ENCODE data around the gene GRIA4. TPM values are rescaled to one million over a fixed set of nuclear protein-coding genes. Genes with fewer than 3 reads are reported as not detected.
A peak's percentile ranks its signal among the peaks of the same experiment; 100 is the strongest.

GRIA4 gene
- total and polyA plus RNA-seq, 4 donors: not detected

- no peak overlapping the region for H3K9ac ChIP-seq (ENCODE audit: low read depth in 1 of 2, low read length in 2 of 2)
- no peaks in the 10 kb centered on the region for H3K27me3 ChIP-seq (ENCODE audit: control insufficient read depth in 4 of 4, insufficient read depth in 4 of 4, low read length in 3 of 4)
- H3K4me1 ChIP-seq (ENCODE audit: control insufficient read depth in 4 of 4, insufficient read depth in 4 of 4, low read length in 3 of 4): peaks cover 0 to 1% (median 0%) of the 10 kb centered on the region in 4 donors
- H3K36me3 ChIP-seq (ENCODE audit: control insufficient read depth in 4 of 4, insufficient read depth in 3 of 4, low read depth in 1 of 4, low read length in 3 of 4): peaks cover 3 to 16% (median 9%) of the 10 kb centered on the region in 4 donors
- no peaks in the 10 kb centered on the region for H3K9me3 ChIP-seq (ENCODE audit: control insufficient read depth in 4 of 4, low read length in 3 of 4)
- no peak for TF ChIP-seq RXRA (IDR thresholded peaks at IDR 0.05)
- TF ChIP-seq GABPA (IDR thresholded peaks at IDR 0.05 in 1 of 2, conservative IDR thresholded peaks at IDR 0.05 in 1 of 2): no peak
- TF ChIP-seq NR2F2 (IDR thresholded peaks at IDR 0.05): no peak
- TF ChIP-seq YY1 (IDR thresholded peaks at IDR 0.05): no peak
- TF ChIP-seq CTCF (IDR thresholded peaks at IDR 0.05; ENCODE audit: low read depth, low read length, missing input control): no peak
- TF ChIP-seq SP1 (IDR thresholded peaks at IDR 0.05): no peak
- TF ChIP-seq FOXA2 (IDR thresholded peaks at IDR 0.05): no peak
- TF ChIP-seq HNF4A (conservative IDR thresholded peaks at IDR 0.05): peak in 1 of 2 donors; percentile 11
- DNase-seq (ENCODE audit: low spot score): no peak
- 46% methylated on average over 2 of the region's 2 CpGs for WGBS
- no peak overlapping the region for H3K4me3 ChIP-seq (ENCODE audit: low read depth in 1 of 3, low read length in 3 of 3)
- H3K27ac ChIP-seq (ENCODE audit: low read depth in 1 of 2, low read length in 2 of 2): no peak overlapping the region
Observed at GRCh38 chr11:106014035-106014434, 404.2 kb downstream of the GRIA4 start.

GRCh38 chr11:106014620-106015019 is 404.7 kb downstream of the GRIA4 start:
- peaks cover 0 to 1% (median 0%) of the 10 kb centered on the region in 4 donors for H3K4me1 ChIP-seq (ENCODE audit: control insufficient read depth in 4 of 4, insufficient read depth in 4 of 4, low read length in 3 of 4)
- TF ChIP-seq EGR1 (IDR thresholded peaks at IDR 0.05; ENCODE audit: low read depth in 2 of 2) (no peak), SP1 (IDR thresholded peaks at IDR 0.05) (no peak), REST (IDR thresholded peaks at IDR 0.05) (no peak), FOXA2 (IDR thresholded peaks at IDR 0.05) (no peak), HNF4G (IDR thresholded peaks at IDR 0.05) (no peak)
- 90% methylated on average over 2 of the region's 2 CpGs for WGBS

GRCh38 chr11:106015066-106015465 is 405.2 kb downstream of the GRIA4 start:
- TF ChIP-seq TAF1 (conservative IDR thresholded peaks at IDR 0.05): no peak
- TF ChIP-seq ZBTB33 (IDR thresholded peaks at IDR 0.05): no peak
- TF ChIP-seq FOXA1 (IDR thresholded peaks at IDR 0.05): no peak
- TF ChIP-seq ATF3 (IDR thresholded peaks at IDR 0.05): no peak
- TF ChIP-seq MAX (IDR thresholded peaks at IDR 0.05): no peak
- no peak for TF ChIP-seq SP1 (IDR thresholded peaks at IDR 0.05)
- no peak for TF ChIP-seq RXRA (IDR thresholded peaks at IDR 0.05)
- TF ChIP-seq HNF4A (conservative IDR thresholded peaks at IDR 0.05): no peak
- no peak for TF ChIP-seq FOXA2 (IDR thresholded peaks at IDR 0.05)
- no peak for TF ChIP-seq REST (IDR thresholded peaks at IDR 0.05)
- TF ChIP-seq JUND (IDR thresholded peaks at IDR 0.05): no peak
- H3K27me3 ChIP-seq (ENCODE audit: control insufficient read depth in 4 of 4, insufficient read depth in 4 of 4, low read length in 3 of 4): no peaks in the 10 kb centered on the region
- peaks cover 0 to 1% (median 0%) of the 10 kb centered on the region in 4 donors for H3K4me1 ChIP-seq (ENCODE audit: control insufficient read depth in 4 of 4, insufficient read depth in 4 of 4, low read length in 3 of 4)

More at GRCh38 chr11:106014620-106015019, 404.7 kb downstream of the GRIA4 start:
- Histone ChIP-seq H3K4me3 (ENCODE audit: low read depth in 1 of 3, low read length in 3 of 3) (no peak overlapping the region), H3K27me3 (ENCODE audit: control insufficient read depth in 4 of 4, insufficient read depth in 4 of 4, low read length in 3 of 4) (no peaks in the 10 kb centered on the region), H3K9me3 (ENCODE audit: control insufficient read depth in 4 of 4, low read length in 3 of 4) (no peaks in the 10 kb centered on the region), H3K36me3 (ENCODE audit: control insufficient read depth in 4 of 4, insufficient read depth in 3 of 4, low read depth in 1 of 4, low read length in 3 of 4) (peaks cover 2 to 10% (median 6%) of the 10 kb centered on the region in 4 donors), H3K9ac (ENCODE audit: low read depth in 1 of 2, low read length in 2 of 2) (no peak overlapping the region), H3K27ac (ENCODE audit: low read depth in 1 of 2, low read length in 2 of 2) (no peak overlapping the region)
- no peak for DNase-seq (ENCODE audit: low spot score)

More at GRCh38 chr11:106015066-106015465, 405.2 kb downstream of the GRIA4 start:
- no peak overlapping the region for H3K27ac ChIP-seq (ENCODE audit: low read depth in 1 of 2, low read length in 2 of 2)
- H3K36me3 ChIP-seq (ENCODE audit: control insufficient read depth in 4 of 4, insufficient read depth in 3 of 4, low read depth in 1 of 4, low read length in 3 of 4): peaks cover 0 to 7% (median 4%) of the 10 kb centered on the region in 4 donors
- no peak overlapping the region for H3K4me3 ChIP-seq (ENCODE audit: low read depth in 1 of 3, low read length in 3 of 3)
- WGBS: 93% methylated on average over 2 of the region's 2 CpGs
- DNase-seq (ENCODE audit: low spot score): no peak
- H3K9me3 ChIP-seq (ENCODE audit: control insufficient read depth in 4 of 4, low read length in 3 of 4): no peaks in the 10 kb centered on the region
- no peak overlapping the region for H3K9ac ChIP-seq (ENCODE audit: low read depth in 1 of 2, low read length in 2 of 2)

Measured in liver (tissue), 9 donors.